ENCODE data around the gene C5orf46.
"Not testable (repeated sequence)": the region's sequence is repeated elsewhere in the genome, so short reads cannot be mapped to it uniquely, and the experiment has no call there.

Gene C5orf46

DNA sequence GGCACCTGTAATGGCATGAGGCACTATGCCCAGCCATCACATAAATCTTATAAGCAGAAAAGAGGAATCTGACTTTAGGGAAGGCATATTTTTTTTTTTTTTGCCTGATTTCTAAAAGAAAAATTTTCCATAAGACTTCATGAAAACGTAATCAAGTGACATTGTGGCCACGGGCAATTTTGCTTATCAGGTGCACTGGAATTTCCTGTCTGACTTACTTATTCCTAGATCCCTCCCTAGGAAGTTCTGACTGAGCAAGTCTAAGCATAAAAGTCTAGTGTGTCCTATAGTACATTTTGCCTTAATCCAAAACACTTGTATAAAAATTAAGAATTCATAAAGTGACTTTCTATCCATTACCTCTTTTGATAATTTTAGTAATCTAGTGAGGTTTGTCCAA lies 12.5 kb downstream of the C5orf46 start:
- DNase-seq (ENCODE audit: low read depth in 2 of 2) = no peak

DNA sequence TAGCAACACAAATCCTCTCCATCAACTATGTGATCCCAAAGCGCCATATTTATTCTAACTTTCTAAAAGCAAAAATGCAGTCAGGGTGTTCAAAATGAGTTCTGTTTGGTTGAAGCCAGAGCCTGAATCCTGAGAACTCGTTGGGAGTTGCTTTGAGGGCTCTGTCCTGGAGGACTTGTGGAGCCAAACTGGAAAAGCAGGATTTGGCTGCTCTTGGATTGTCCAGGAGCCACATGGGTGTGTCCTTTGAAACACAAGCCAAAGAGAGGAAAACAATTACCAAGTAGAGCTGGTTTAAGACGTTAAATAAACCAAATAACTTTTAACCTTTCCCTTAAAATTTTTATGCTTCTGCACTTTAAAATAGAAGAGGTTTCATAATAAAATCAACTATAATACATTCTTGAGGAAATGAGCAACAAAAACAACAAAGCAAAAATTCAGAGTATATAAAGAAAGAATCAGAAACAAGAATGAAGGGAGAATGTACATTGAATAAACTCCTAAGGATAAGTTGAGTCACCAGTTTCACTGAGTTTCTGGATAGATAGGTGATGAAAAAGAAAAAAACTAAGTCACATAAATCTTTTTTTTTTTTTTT lies 13.5 kb downstream of the C5orf46 start:
- DNase-seq (ENCODE audit: low read depth in 2 of 2) = no peak

DNA sequence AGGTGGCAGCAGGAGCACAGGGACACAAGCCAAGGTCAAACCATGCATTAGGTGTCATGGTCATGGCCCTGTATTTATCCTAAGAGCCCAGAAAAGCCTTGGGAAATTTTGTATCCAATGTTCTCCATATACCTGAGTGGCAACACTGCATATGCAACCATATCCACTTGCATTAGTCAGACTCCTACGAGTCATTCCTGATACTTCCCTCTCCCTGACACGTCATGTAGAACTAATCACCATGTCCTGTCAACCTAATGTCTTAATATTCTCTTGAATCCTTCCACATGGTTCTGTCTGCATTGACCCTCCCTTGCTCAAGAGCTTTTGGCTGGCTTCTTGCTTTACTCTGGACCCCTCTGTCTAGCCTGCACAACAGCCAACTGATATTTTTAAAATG lies 18.4 kb downstream of the C5orf46 start:
- DNase-seq (ENCODE audit: low read depth in 2 of 2) = no peak

DNA sequence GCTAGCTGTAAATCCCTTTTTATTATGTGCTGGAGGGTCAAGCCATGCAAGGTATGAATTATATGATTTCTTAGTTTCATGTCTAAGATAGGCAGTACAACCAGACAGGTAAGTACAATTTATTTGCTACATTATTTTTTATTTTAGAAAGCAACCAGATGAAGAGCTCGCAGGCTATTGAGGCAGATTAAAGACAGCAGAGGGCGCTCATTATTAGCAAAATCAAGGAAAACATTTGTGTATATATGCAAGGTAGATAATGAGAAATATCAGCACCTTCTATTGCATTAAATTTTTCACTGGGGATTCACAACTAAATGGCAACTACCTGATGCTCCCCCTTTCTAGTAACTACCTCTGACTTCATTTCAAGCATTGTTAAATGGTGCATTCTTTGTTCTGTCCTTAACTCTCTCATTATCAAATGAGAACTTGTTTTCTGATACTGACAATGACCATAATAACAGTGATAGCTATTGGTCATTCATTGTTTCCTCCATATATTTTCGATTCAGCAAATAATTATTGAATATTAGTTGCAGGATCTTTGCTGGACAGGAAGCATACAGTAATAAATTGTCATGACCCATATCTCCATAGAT lies 19.2 kb downstream of the C5orf46 start:
- DNase-seq (ENCODE audit: low read depth in 2 of 2) = no peak

DNA sequence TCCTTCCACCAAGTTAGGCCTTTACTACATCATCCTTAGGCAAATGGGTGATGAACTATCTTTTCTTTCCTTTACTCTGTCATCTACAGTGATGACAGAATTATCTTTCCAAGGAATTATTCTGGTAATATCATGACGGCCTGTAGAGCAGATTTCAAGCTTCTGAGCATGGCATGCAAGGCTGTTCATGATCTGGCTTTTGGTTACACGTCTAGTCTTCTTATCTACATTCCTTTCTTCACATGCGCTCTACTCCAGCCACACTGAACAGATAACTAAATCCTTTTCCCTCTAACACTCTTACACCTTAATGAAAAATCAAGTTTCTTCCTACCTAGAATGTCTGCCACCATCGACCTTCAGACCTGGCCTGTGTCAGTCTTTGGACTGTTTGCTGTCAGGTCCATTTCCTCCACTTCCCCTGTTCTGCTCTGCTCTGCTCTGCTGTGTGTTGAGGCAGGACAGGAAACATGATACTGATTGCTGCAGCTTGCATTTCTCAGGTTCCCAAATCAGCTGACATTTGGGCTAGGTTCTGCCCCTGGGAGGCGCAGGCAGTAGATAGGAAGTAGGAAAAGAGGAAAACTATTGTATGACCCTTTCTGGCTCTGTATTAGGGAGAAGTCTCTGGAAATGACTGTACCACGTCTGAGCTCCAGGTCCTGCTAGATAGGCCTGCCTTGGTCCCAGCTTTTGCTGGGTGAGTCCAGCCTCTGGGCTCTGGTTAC lies 23.6 kb downstream of the C5orf46 start:
- no peak for DNase-seq (ENCODE audit: low read depth in 2 of 2)

DNA sequence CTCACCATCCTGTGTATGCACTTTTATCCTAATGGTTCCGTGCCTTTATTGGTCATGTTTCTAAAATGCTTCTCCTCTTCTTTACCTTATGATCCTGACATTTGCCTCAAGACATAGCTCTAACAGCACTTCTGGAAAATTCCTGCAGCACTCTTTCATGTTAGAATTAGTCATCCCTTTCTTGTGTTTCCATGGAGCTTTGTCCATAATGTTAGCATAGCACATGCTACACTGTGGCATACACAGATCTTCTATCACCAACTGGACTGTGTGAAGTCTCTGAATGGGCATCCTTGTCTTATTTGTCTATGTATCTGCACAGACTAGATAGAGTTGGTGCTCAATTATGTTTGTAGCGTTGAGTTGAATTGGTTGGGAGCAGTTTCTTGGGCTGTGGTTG lies 25.9 kb downstream of the C5orf46 start:
- no peak for DNase-seq (ENCODE audit: low read depth in 2 of 2)

DNA sequence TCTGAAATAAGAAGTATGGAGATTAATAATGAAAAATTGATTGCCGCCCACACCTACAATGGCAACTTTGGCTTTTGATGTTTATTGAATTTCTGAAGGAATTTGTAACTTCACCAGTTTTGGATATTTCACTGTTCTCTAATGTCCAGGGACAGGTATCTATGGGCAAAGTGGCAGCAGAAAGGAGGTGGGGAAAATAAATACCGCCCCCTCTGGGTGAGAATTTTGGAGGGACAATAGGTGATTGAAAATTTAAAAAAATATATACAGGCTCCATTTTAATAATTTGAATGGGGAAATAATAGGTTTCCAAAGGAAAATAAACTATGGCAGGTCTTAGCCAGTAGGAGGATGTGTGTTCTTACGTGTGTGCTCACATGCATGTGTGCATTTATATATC lies 26.6 kb downstream of the C5orf46 start:
- DNase-seq (ENCODE audit: low read depth in 2 of 2) = no peak

DNA sequence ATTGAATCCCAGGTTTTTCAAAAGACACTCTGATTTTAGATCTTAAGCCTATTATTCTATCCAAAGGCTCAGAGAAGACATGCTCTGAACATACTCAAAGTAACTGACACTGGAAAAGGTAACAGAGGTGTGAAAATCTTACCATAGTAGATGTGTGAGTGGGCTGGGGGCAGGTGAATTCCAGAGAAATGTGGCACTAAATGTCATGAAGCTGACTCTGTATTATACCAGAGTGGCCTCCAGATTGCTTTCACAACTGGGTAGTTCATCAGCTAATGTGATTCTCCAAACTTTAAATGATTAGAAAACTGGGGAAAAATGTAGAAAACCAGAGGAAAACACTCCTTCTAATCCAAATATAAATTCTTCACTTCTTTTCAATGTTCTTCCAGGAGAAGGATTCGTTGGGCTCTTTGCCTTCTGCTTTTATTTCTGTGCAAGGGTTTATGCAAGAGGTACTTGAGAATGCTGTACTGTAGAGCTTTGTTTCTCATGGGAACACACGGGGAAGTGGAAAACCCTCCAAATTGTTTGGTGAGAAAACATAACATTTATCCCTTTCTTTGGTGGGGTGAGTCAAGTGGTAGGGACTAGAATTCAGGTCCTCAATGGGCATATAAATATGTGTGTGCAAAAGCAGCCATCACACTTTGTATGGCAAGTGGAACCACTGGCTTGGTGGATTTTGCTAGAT lies 28.1 kb downstream of the C5orf46 start, which contains the start of gene SCGB3A2:
Gene SCGB3A2 (plus strand): TSS at position 646 of the 694 bp plus-strand sequence. CDS start 93 bp downstream, outside the sequence.
- no peak for DNase-seq (ENCODE audit: low read depth in 2 of 2)

DNA sequence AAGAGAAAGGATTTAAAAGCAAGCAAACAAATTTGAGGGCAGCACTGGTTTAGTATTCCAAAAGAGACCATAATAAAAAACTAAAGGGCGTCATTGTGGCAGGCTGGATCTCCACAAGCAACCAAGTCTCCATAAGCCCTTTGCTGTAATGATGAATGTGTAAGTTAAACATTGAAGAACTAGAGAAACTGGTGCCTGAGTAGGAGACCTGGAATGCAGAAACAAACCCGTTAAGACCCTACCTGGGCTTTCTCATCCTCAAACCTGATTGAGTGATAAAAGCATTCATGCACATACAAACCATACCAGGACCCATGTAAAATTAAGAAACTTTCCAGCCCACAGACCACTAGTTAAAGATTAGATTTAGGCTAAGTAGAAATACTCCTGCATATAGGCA lies 29.7 kb downstream of the C5orf46 start:
- DNase-seq (ENCODE audit: low read depth in 2 of 2) = no peak

DNA sequence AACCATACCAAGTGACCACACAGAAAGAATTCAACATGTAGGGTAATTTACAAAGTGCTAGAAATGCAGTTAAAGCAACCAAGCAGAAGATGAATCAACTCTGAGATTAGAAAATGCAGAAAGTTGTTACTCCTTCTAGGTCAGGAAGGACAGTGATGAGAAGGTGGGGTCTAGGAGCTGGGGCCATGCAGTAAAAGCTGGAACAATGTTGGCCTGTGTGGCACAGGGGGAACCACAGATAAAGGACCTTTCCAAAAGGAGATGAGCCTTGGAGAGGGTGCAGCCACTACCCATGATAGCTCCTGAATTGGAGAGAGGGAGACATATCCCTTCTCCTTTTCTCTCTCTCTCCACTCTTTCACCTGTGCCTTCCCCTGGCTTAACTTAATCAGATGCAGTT lies 30.2 kb downstream of the C5orf46 start:
- DNase-seq (ENCODE audit: low read depth in 2 of 2) = no peak

DNA sequence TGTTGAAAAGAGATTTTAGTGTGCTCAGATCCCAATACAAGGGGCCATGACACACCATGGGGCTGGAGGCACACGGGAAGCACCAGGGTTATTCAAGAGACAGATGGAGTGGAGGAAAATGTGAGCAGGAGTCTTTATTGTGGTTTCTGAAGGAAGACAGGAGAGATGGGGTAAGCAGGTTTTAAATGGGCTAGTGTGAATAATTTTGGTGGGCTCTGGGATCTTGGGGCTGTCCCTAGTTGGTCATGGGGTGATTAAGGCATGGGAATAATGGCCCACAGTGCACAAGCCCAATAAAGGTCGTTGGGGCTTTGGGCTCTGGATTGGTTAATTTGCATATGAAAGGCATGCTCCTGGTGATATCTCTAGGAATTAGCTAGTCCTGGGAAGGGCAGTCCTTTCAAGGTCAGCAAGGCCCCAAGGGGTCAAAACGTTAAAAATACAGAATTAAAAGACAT lies 31.4 kb downstream of the C5orf46 start:
- no peak for DNase-seq (ENCODE audit: low read depth in 2 of 2)

DNA sequence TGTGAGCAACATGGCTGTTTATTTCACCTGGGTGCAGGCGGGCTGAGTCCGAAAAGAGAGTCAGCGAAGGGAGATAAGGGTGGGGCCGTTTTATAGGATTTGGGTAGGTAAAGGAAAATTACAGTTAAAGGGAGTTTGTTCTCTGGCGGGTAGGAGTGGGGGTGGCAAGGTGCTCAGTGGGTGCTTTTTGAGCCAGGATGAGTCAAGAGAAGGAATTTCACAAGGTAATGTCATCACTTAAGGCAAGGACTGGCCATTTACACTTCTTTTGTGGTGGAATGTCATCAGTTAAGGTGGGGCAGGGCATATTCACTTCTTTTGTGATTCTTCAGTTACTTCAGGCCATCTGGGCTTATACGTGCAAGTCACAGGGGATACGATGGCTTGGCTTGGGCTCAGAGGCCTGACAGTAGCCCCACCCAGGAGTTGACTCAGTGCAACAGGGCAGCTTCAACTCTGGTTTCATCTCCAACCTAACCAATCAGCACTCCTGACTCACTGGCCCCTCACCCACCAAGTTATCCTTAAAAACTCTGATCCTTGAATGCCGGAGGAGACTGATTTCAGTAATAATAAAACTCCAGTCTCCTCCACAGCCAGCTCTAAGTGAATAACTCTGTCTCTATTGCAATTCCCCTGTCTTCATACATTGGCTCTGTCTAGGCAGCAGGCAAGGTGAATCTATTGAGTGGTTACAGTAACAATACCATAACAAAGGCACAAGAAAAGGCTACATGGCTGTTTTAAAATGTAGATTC lies 32.0 kb downstream of the C5orf46 start:
- not testable (repeated sequence) for DNase-seq (ENCODE audit: low read depth in 2 of 2)

DNA sequence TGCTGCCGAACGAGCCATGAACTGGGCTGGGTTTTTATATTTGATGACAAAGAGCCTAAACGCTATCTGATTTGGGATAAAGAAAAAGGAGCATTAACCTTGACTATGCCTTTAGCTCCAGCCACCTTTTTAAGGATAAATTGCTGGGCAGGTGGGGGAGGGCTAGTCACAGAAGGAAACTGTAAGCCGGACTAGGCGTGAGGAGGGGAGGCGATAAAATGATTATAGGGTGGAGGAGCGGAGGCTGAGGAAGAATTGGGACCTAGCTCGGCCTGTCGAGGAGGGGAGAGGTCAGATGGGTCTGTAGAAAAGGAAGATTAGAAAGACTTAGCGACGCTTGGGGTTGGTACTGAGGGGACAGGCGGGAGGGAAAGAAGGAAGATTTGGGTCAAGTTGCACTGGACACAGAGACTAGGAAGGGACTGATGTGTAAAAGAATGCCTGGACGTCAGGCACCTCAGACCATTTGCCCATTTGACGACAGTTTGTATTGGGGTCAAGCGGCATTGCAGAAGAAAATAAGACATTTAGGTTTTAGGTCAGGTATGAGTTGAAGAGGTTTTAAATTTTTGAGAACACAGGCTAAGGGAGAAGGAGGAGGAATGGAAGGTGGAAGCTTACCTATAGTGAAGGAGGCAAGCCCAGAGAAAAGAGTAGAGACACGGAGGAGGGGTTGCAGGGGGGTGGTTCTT lies 33.4 kb downstream of the C5orf46 start:
- DNase-seq (ENCODE audit: low read depth in 2 of 2) = not testable (repeated sequence)

DNA sequence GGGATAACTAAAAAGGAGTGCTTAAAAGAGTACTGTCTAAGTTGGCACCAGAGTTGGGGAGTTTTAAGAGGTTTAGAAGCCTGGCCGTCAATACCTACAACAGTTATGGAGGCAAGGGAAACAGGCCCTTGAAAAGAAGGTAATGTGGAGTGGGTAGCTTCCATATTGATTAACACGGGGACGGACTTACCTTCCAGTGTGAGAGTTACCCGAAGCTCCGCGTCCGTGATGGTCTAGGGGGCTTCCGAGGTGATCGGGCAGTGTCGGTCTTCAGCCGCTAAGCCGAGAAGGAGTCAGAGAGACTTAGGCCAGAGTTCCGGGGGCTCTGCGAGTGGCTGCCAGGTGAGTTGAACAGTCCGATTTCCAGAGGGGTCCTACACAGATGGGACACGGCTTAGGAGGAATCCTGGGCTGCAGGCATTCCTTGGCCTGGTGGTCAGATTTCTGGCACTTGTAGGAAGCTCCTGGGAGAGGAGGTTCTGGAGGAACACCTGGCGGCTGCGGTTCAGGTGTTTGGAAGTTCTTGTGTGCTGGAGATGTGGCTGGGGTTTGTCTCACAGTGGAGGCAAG lies 34.3 kb downstream of the C5orf46 start:
- DNase-seq (ENCODE audit: low read depth in 2 of 2) = not testable (repeated sequence)

DNA sequence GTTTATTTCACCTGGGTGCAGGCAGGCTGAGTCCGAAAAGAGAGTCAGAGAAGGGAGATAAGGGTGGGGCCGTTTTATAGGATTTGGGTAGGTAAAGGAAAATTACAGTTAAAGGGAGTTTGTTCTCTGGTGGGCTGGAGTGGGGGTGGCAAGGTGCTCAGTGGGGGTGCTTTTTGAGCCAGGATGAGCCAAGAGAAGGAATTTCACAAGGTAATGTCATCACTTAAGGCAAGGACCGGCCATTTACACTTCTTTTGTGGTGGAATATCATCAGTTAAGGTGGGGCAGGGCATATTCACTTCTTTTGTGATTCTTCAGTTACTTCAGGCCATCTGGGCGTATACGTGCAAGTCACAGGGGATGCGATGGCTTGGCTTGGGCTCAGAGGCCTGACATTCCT lies 36.4 kb downstream of the C5orf46 start:
- DNase-seq (ENCODE audit: low read depth in 2 of 2) = not testable (repeated sequence)

DNA sequence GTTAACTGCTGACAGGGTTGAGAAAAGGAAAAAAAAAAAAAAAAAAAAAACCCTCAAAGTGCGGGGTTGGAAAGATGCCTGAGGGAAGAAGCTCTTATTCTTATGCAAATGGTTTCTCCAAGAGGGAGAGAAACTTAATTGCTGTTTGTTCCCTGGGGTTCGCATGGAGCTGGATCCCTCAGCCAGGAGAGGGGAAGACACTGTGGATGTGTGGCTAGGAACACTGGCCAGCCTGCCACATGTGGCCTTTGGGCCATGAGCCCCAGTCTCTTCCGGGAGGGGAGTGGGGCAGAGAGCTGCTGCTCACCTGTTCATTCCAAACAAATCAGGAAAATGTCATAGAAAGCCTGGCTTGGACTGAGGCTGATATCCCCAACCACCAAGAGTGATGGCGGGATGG lies 37.2 kb downstream of the C5orf46 start:
- no peak for DNase-seq (ENCODE audit: low read depth in 2 of 2)

DNA sequence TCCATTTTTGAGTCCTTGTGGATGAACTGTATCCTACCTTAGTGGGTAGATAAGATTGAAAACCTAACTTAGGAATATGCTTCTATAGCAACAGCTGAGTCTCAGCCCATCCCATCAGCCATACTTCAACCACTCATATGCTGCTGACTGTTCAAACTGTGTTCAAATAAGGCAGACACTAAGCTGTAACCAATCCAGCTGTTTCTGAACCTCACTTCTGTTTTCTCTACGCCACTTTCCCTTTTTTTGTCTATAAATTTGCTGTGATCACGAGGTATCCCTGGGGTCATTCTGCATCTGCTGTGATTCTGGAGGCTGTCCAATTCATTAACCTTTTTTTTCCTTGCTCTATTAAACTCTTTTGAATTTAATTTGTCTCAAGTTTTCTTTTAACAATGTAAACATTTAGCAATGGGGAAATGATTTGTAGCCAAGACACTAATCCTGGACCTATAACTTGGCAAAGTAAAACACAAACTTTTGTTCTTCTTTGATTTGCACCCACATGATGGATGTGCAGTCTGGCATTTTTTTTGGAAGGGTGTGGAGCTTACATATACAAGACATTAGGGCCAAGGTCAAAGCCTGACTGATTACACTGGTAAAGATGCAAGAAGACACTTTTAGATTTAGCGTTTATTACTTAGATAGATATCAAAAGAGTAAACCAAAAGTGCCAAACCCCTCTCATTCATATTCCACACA lies 42.7 kb downstream of the C5orf46 start:
- DNase-seq (ENCODE audit: low read depth in 2 of 2) = no peak

DNA sequence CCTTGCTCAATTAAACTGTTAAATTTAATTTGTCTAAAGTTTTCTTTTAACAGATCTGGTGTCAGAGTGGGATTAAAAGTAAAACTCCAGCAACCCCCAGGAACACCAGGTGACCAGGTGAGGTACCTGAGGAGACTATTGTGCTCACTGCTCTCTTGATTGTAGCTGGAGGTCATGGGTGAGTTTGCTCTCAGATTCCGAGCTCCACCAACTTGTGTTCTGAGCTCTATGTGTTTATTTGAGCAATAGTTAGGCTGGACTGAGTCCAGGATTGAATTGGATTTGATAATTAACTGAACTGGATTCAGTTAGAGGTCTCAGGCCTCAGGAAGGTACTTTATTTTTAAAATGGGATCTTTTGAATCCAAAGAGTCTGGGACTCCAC lies 45.7 kb downstream of the C5orf46 start:
- no peak for DNase-seq (ENCODE audit: low read depth in 2 of 2)

DNA sequence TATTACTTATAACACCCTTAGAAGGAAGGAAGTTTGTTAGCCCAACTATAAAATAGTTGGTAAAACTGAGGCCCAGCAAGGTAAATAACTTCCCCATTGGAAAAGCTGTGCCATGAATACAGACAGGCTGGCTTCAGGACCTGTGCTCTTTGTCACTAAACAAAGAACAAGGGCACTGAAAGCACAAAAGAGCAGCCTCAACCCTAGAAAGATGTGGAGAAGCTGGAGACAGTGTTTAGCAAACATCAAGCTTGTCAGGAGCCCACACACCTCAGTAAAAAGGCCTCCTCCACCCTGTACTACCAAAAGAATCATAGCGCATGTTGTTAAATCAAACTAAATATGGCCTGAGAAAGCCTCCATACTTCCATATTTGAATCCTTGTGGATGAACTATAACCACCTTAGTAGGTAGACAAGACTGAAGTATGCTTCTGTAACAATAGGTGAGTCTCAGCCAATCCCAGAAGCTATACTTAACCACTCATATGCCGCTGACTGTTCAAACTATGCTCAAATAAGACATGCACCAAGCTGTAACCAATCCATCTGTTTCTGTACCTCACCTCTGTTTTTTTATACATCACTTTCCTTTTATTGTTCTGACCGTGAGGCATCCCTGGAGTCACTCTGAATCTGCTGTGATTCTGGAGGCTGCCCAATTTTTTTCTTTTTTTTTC lies 46.2 kb downstream of the C5orf46 start:
- DNase-seq (ENCODE audit: low read depth in 2 of 2) = no peak

DNA sequence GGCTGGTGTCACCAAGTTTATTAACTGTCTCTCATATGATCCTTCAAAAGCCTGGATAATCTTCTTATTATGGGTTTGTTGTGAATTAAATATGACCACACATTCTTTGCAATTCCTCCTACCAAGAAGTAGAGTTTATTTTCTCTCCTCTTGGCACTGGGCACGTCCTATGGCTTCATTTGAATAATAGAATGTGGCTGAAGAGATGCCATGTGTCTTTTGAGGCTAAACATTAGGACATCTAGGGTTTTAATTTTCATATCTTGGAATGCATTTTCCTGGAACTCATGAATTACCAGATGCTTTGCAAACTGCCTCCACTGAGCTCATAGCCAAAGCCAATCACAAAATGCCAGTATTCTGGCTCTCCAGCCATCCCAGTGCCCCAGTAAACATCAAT lies 47.8 kb downstream of the C5orf46 start:
- DNase-seq (ENCODE audit: low read depth in 2 of 2) = no peak

Measured in stimulated activated CD4-positive, alpha-beta T cell treated with anti-CD3 and anti-CD28 coated beads, Interleukin-15, amount 100 ng/mL, for 48 hours (primary cell).